Astrocyte (in vitro differentiated cells and primary cell): ENCODE results near the gene FEZF1. TPM values are rescaled to one million over a fixed set of nuclear protein-coding genes. Genes with fewer than 3 reads are reported as not detected.

Source experiments
- DNase-seq: peaks from one replicate; pipeline ENCODE4 v3.0.0-alpha.2; 2010; ENCODE audit warnings: low read depth
- FAIRE-seq: peaks from 2 replicates; lab custom pipeline; 2011; peaks lifted over from hg19 to GRCh38; lab: Jason Lieb, UNC
- H2AFZ ChIP-seq: 2 replicates; pipeline ENCODE4 v1.6.0; 2012; ENCODE audit warnings: low read depth, low read length, inconsistent platforms
- H3K27ac ChIP-seq: 2 replicates; pipeline ENCODE4 v1.5.1; 2011; ENCODE audit warnings: low read depth, low read length, inconsistent platforms
- H3K27me3 ChIP-seq: 2 replicates; pipeline ENCODE4 v1.6.0; 2011; ENCODE audit warnings: low read length, inconsistent platforms; ENCODE audit not compliant: insufficient read depth
- H3K36me3 ChIP-seq: 2 replicates; pipeline ENCODE4 v1.5.1; 2011; ENCODE audit warnings: low read length, inconsistent platforms; ENCODE audit not compliant: insufficient read depth
- H3K4me1 ChIP-seq: 2 replicates; pipeline ENCODE4 v1.5.1; 2011; ENCODE audit warnings: low read length, inconsistent platforms; ENCODE audit not compliant: insufficient read depth
- H3K4me2 ChIP-seq: 2 replicates; pipeline ENCODE4 v1.6.0; 2012; ENCODE audit warnings: low read length, inconsistent platforms
- H3K4me3 ChIP-seq: 2 replicates; pipeline ENCODE4 v1.5.1; 2011; ENCODE audit warnings: low read depth, mild to moderate bottlenecking, low read length, inconsistent platforms; ENCODE audit not compliant: insufficient read depth
- H3K79me2 ChIP-seq: 2 replicates; pipeline ENCODE4 v1.6.0; 2012; ENCODE audit warnings: mild to moderate bottlenecking, low read length, inconsistent platforms; ENCODE audit not compliant: insufficient read depth
- H3K9ac ChIP-seq: 2 replicates; pipeline ENCODE4 v1.6.0; 2012; ENCODE audit warnings: mild to moderate bottlenecking, low read length, inconsistent platforms
- H3K9me3 ChIP-seq: 2 replicates; pipeline ENCODE4 v1.5.1; 2012; ENCODE audit warnings: low read depth, mild to moderate bottlenecking, low read length, inconsistent platforms; ENCODE audit not compliant: insufficient read depth
- H4K20me1 ChIP-seq: 2 replicates; pipeline ENCODE4 v1.6.0; 2012; ENCODE audit warnings: low read length, inconsistent platforms; ENCODE audit not compliant: insufficient read depth
- H3K27ac Mint-ChIP-seq: one replicate; pipeline ENCODE4 v1.8.0; 2021; ENCODE audit warnings: mild to moderate bottlenecking, mixed read lengths; ENCODE audit not compliant: unreplicated experiment
- H3K27me3 Mint-ChIP-seq: one replicate; pipeline ENCODE4 v1.8.0; 2021; ENCODE audit warnings: low read depth, mixed read lengths; ENCODE audit not compliant: unreplicated experiment
- H3K36me3 Mint-ChIP-seq: one replicate; pipeline ENCODE4 v1.8.0; 2021; ENCODE audit warnings: low read depth, mixed read lengths; ENCODE audit not compliant: unreplicated experiment
- H3K4me1 Mint-ChIP-seq: one replicate; pipeline ENCODE4 v1.8.0; 2021; ENCODE audit warnings: low read depth, mixed read lengths; ENCODE audit not compliant: unreplicated experiment
- H3K4me3 Mint-ChIP-seq: one replicate; pipeline ENCODE4 v1.8.0; 2021; ENCODE audit warnings: mild to moderate bottlenecking, moderate library complexity, mixed read lengths; ENCODE audit not compliant: unreplicated experiment
- H3K9me3 Mint-ChIP-seq: one replicate; pipeline ENCODE4 v1.8.0; 2021; ENCODE audit warnings: mild to moderate bottlenecking, mixed read lengths; ENCODE audit not compliant: unreplicated experiment
- EZH2 ChIP-seq: IDR thresholded peaks from 2 replicates; pipeline ENCODE4 v1.6.1; 2012; ENCODE audit warnings: mild to moderate bottlenecking, low read length, inconsistent platforms; ENCODE audit not compliant: insufficient read depth
- total RNA-seq: library from RNA; stranded (reverse); gene quantifications from 2 replicates; pipeline ENCODE4 v1.2.1, GENCODE V29; 2021
- TF ChIP-seq, protein P1 (sequence below): IDR thresholded peaks from 2 replicates; pipeline ENCODE4 v1.5.1; 2011; ENCODE audit warnings: low read depth, mild to moderate bottlenecking, inconsistent platforms, low read length, moderate library complexity; ENCODE audit not compliant: insufficient read depth

Gene FEZF1
- total RNA-seq, 1 donor from 2014 or later, result 0.61 TPM

DNA sequence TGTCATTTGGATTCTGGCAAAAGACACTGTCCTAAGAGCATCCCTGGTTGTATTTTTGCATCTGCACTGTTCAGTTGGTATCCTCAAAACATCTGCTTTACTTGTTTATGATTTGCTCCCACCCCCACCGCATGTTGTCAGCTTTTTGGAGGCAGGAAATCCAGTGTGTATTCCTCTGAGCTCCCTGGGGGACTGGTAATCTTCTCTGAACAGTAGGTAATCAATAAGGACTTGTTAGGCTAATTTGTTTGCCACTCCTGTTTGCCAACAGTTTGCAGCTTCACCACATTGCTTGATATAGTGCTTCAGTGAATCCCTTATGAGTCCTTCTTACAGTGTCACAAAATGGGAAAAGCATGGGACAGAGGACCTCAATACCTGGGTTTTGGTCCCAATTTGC lies 49.1 kb downstream of the FEZF1 start:
- DNase-seq (no peak), FAIRE-seq (no peak)
- H3K27ac Mint-ChIP-seq, result no peak overlapping the region
- H3K9me3 Mint-ChIP-seq, result no peaks in the 10 kb centered on the region
- no peaks in the 10 kb centered on the region for H4K20me1 ChIP-seq
- TF ChIP-seq EZH2, result no peak
- TF ChIP-seq, protein P1, sequence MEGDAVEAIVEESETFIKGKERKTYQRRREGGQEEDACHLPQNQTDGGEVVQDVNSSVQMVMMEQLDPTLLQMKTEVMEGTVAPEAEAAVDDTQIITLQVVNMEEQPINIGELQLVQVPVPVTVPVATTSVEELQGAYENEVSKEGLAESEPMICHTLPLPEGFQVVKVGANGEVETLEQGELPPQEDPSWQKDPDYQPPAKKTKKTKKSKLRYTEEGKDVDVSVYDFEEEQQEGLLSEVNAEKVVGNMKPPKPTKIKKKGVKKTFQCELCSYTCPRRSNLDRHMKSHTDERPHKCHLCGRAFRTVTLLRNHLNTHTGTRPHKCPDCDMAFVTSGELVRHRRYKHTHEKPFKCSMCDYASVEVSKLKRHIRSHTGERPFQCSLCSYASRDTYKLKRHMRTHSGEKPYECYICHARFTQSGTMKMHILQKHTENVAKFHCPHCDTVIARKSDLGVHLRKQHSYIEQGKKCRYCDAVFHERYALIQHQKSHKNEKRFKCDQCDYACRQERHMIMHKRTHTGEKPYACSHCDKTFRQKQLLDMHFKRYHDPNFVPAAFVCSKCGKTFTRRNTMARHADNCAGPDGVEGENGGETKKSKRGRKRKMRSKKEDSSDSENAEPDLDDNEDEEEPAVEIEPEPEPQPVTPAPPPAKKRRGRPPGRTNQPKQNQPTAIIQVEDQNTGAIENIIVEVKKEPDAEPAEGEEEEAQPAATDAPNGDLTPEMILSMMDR, result no peak
- no peak overlapping the region for H2AFZ ChIP-seq
- peaks cover 4% of the 10 kb centered on the region for H3K27me3 ChIP-seq
- no peaks in the 10 kb centered on the region for H3K4me1 Mint-ChIP-seq
- H3K4me1 ChIP-seq, result no peaks in the 10 kb centered on the region
- no peak overlapping the region for H3K4me3 Mint-ChIP-seq
- no peak overlapping the region for H3K27ac ChIP-seq
- H3K4me3 ChIP-seq, result no peak overlapping the region
- no peaks in the 10 kb centered on the region for H3K9me3 ChIP-seq
- H3K9ac ChIP-seq, result no peak overlapping the region
- H3K36me3 Mint-ChIP-seq, result no peaks in the 10 kb centered on the region
- H3K36me3 ChIP-seq, result no peaks in the 10 kb centered on the region
- no peak overlapping the region for H3K4me2 ChIP-seq
- peaks cover 5% of the 10 kb centered on the region for H3K27me3 Mint-ChIP-seq
- H3K79me2 ChIP-seq, result no peaks in the 10 kb centered on the region

Other genes with a start within 250 kb of the FEZF1 start
- 13.9 and 15.6 TPM in 2 replicates for gene AASS, start 160.5 kb downstream of the FEZF1 start, total RNA-seq